CD4-positive, CD25-positive, alpha-beta regulatory T cell (primary cell): ENCODE measurements around the gene LUC7L2. TPM values are rescaled to one million over a fixed set of nuclear protein-coding genes. Genes with fewer than 3 reads are reported as not detected.
A peak's percentile ranks its signal among the peaks of the same experiment; 100 is the strongest.

Experiments used
- ATAC-seq, 2 donors: fragments of 150-1000 bp; cut with Tn5 transposase; one replicate each; pipeline ENCODE4 v1.10.0; 2021; ENCODE audit warnings: low read depth in 2 of 2, moderate number of reproducible peaks in 2 of 2, moderate library complexity in 1 of 2
- DNase-seq, 3 donors: peaks; one replicate each; pipeline versions ENCODE4 v3.0.0 to v3.0.0-alpha.2; 2012 to 2022; ENCODE audit warnings: mixed read lengths in 1 of 3
- H3K27ac ChIP-seq: one replicate; pipeline ENCODE4 v1.7.0; 2013; ENCODE audit warnings: mild to moderate bottlenecking, low read length; ENCODE audit not compliant: insufficient read depth, poor library complexity, severe bottlenecking
- H3K27me3 ChIP-seq: one replicate; pipeline ENCODE4 v1.7.0; 2013; ENCODE audit warnings: low read length; ENCODE audit not compliant: control insufficient read depth, insufficient read depth
- H3K36me3 ChIP-seq: one replicate; pipeline ENCODE4 v1.7.0; 2013; ENCODE audit warnings: mild to moderate bottlenecking, low read length, moderate library complexity; ENCODE audit not compliant: control insufficient read depth, insufficient read depth
- H3K4me1 ChIP-seq: 2 replicates; pipeline ENCODE4 v1.7.0; 2013; ENCODE audit warnings: mild to moderate bottlenecking, low read length; ENCODE audit not compliant: insufficient read depth, control insufficient read depth, poor library complexity, severe bottlenecking
- H3K4me3 ChIP-seq: one replicate; pipeline ENCODE4 v1.7.0; 2013; ENCODE audit warnings: low read depth, mild to moderate bottlenecking, low read length, moderate library complexity
- H3K9me3 ChIP-seq, 2 experiments: 1 replicate in 1 of 2; 2 replicates in 1 of 2; pipeline ENCODE4 v1.7.0; 2013; ENCODE audit warnings: low read length in 2 of 2, mild to moderate bottlenecking in 1 of 2, moderate library complexity in 1 of 2; ENCODE audit not compliant: control insufficient read depth in 2 of 2
- H3K27ac Mint-ChIP-seq, 3 donors: one replicate each; pipeline ENCODE4 v1.8.0; 2020 to 2022; ENCODE audit warnings: mild to moderate bottlenecking in 3 of 3, mixed read lengths in 3 of 3, moderate library complexity in 2 of 3
- H3K27me3 Mint-ChIP-seq: one replicate; pipeline ENCODE4 v1.8.0; 2022; ENCODE audit warnings: mild to moderate bottlenecking, mixed read lengths
- H3K36me3 Mint-ChIP-seq: one replicate; pipeline ENCODE4 v1.8.0; 2020; ENCODE audit warnings: mixed read lengths
- H3K4me1 Mint-ChIP-seq, 4 donors: one replicate each; pipeline ENCODE4 v1.8.0; 2020 to 2022; ENCODE audit warnings: mixed read lengths in 4 of 4, mild to moderate bottlenecking in 1 of 4
- H3K4me3 Mint-ChIP-seq, 4 donors: one replicate each; pipeline ENCODE4 v1.8.0; 2020 to 2022; ENCODE audit warnings: mild to moderate bottlenecking in 4 of 4, mixed read lengths in 4 of 4, moderate library complexity in 3 of 4
- H3K9me3 Mint-ChIP-seq, 7 donors: one replicate each; pipeline ENCODE4 v1.8.0; 2020 to 2022; ENCODE audit warnings: mixed read lengths in 7 of 7, mild to moderate bottlenecking in 3 of 7, moderate library complexity in 2 of 7
- polyA plus RNA-seq, 4 donors: library from polyadenylated mRNA; unstranded; fragments of 300-500 nt; fragmentation: Illumina TruSeq; gene quantifications; one replicate each; pipeline ENCODE4 v1.2.3, GENCODE V29; 2021
- total RNA-seq: library from RNA; stranded (reverse); gene quantifications from one replicate; pipeline ENCODE4 v1.2.3, GENCODE V29; 2022

LUC7L2 gene
- total and polyA plus RNA-seq, 5 donors from 2014 or later, result 56.9 to 190 (median 60.7) TPM

GRCh38 chr7:139358541-139359365 lies 941 bp upstream of the LUC7L2 start:
- peaks cover 12% of the 10 kb centered on the region for H3K27me3 Mint-ChIP-seq
- peaks cover 2% of the 10 kb centered on the region for H3K36me3 ChIP-seq
- H3K27ac ChIP-seq, result peak overlapping the region; percentile 100
- H3K4me3 ChIP-seq, result peak overlapping the region; percentile 87
- H3K27me3 ChIP-seq, result no peaks in the 10 kb centered on the region
- H3K4me3 Mint-ChIP-seq, result peak overlapping the region; percentile 95 to 100 (median 99)
- H3K4me1 Mint-ChIP-seq, result peaks cover 23 to 51% (median 36%) of the 10 kb centered on the region in 4 donors
- DNase-seq (peak in 2 of 3 donors; percentile 34 to 61), ATAC-seq (peak; percentile 1 to 2)
- H3K4me1 ChIP-seq, result peaks cover 30% of the 10 kb centered on the region
- H3K27ac Mint-ChIP-seq, result peak overlapping the region; percentile 99 to 100 (median 99)
- no peaks in the 10 kb centered on the region for H3K9me3 ChIP-seq
- H3K36me3 Mint-ChIP-seq, result no peaks in the 10 kb centered on the region
- H3K9me3 Mint-ChIP-seq, result no peaks in the 10 kb centered on the region

GRCh38 chr7:139360210-139360947 lies 685 bp downstream of the LUC7L2 start:
- peak; percentile 77 to 80 for ATAC-seq
- peaks cover 3% of the 10 kb centered on the region for H3K36me3 Mint-ChIP-seq
- H3K27me3 ChIP-seq, result no peaks in the 10 kb centered on the region
- H3K9me3 Mint-ChIP-seq, result no peaks in the 10 kb centered on the region
- H3K4me1 Mint-ChIP-seq, result peaks cover 25 to 60% (median 46%) of the 10 kb centered on the region in 4 donors
- peak overlapping the region; percentile 99 to 100 (median 99) for H3K27ac Mint-ChIP-seq
- DNase-seq, result peak; percentile 97 to 98 (median 97)
- no peaks in the 10 kb centered on the region for H3K9me3 ChIP-seq
- peak overlapping the region; percentile 95 to 100 (median 99) for H3K4me3 Mint-ChIP-seq
- H3K27ac ChIP-seq, result peak overlapping the region; percentile 100
- H3K27me3 Mint-ChIP-seq, result peaks cover 12% of the 10 kb centered on the region
- H3K4me3 ChIP-seq, result peak overlapping the region; percentile 99
- peaks cover 13% of the 10 kb centered on the region for H3K36me3 ChIP-seq
- peaks cover 32% of the 10 kb centered on the region for H3K4me1 ChIP-seq

GRCh38 chr7:139360948-139361307 lies 1.2 kb downstream of the LUC7L2 start:
- H3K27ac ChIP-seq, result peak overlapping the region; percentile 100
- peak overlapping the region; percentile 99 to 100 (median 99) for H3K27ac Mint-ChIP-seq
- peaks cover 37% of the 10 kb centered on the region for H3K4me1 ChIP-seq
- peaks cover 19% of the 10 kb centered on the region for H3K36me3 ChIP-seq
- H3K4me1 Mint-ChIP-seq, result peaks cover 30 to 64% (median 48%) of the 10 kb centered on the region in 4 donors
- H3K9me3 ChIP-seq, result no peaks in the 10 kb centered on the region
- H3K4me3 ChIP-seq, result peak overlapping the region; percentile 99
- no peak for ATAC-seq
- H3K4me3 Mint-ChIP-seq, result peak overlapping the region; percentile 95 to 100 (median 99)
- no peak for DNase-seq
- no peaks in the 10 kb centered on the region for H3K27me3 ChIP-seq
- H3K27me3 Mint-ChIP-seq, result peaks cover 12% of the 10 kb centered on the region
- no peaks in the 10 kb centered on the region for H3K9me3 Mint-ChIP-seq
- H3K36me3 Mint-ChIP-seq, result peaks cover 6% of the 10 kb centered on the region

GRCh38 chr7:139361523-139361922 lies 1.8 kb downstream of the LUC7L2 start:
- peaks cover 37% of the 10 kb centered on the region for H3K4me1 ChIP-seq
- Mint-ChIP-seq H3K4me3 (peak overlapping the region; percentile 95 to 100 (median 99)), H3K9me3 (no peaks in the 10 kb centered on the region), H3K36me3 (peaks cover 6% of the 10 kb centered on the region), H3K4me1 (peaks cover 35 to 70% (median 53%) of the 10 kb centered on the region in 4 donors), H3K27ac (peak overlapping the region in 2 of 3 donors; percentile 99 to 100), H3K27me3 (peaks cover 12% of the 10 kb centered on the region)
- peak overlapping the region; percentile 99 for H3K4me3 ChIP-seq
- H3K9me3 ChIP-seq, result no peaks in the 10 kb centered on the region
- H3K36me3 ChIP-seq, result peaks cover 24% of the 10 kb centered on the region
- no peak for DNase-seq
- H3K27ac ChIP-seq, result peak overlapping the region; percentile 100
- no peaks in the 10 kb centered on the region for H3K27me3 ChIP-seq
- ATAC-seq, result no peak

GRCh38 chr7:139362302-139362701 lies 2.6 kb downstream of the LUC7L2 start:
- H3K9me3 Mint-ChIP-seq, result no peaks in the 10 kb centered on the region
- no peaks in the 10 kb centered on the region for H3K9me3 ChIP-seq
- DNase-seq, result no peak
- H3K27me3 Mint-ChIP-seq, result peaks cover 12% of the 10 kb centered on the region
- peaks cover 29% of the 10 kb centered on the region for H3K36me3 ChIP-seq
- no peaks in the 10 kb centered on the region for H3K27me3 ChIP-seq
- peak overlapping the region in 1 of 3 donors; percentile 85 for H3K27ac Mint-ChIP-seq
- H3K36me3 Mint-ChIP-seq, result peaks cover 6% of the 10 kb centered on the region
- ATAC-seq, result no peak
- peaks cover 40% of the 10 kb centered on the region for H3K4me1 ChIP-seq
- peaks cover 35 to 72% (median 53%) of the 10 kb centered on the region in 4 donors for H3K4me1 Mint-ChIP-seq
- peak overlapping the region; percentile 99 for H3K4me3 ChIP-seq
- no peak overlapping the region for H3K27ac ChIP-seq
- H3K4me3 Mint-ChIP-seq, result peak overlapping the region in 3 of 4 donors; percentile 57 to 73 (median 68)

GRCh38 chr7:139362981-139363380 lies 3.3 kb downstream of the LUC7L2 start:
- peaks cover 11% of the 10 kb centered on the region for H3K36me3 Mint-ChIP-seq
- peak overlapping the region; percentile 1 to 85 (median 51) for H3K27ac Mint-ChIP-seq
- ATAC-seq (no peak), DNase-seq (no peak)
- peaks cover 35 to 76% (median 59%) of the 10 kb centered on the region in 4 donors for H3K4me1 Mint-ChIP-seq
- peaks cover 12% of the 10 kb centered on the region for H3K27me3 Mint-ChIP-seq
- peak overlapping the region; percentile 68 to 79 (median 70) for H3K4me3 Mint-ChIP-seq
- no peaks in the 10 kb centered on the region for H3K27me3 ChIP-seq
- no peaks in the 10 kb centered on the region for H3K9me3 ChIP-seq
- peak overlapping the region; percentile 31 for H3K27ac ChIP-seq
- H3K4me3 ChIP-seq, result peak overlapping the region; percentile 27
- peaks cover 34% of the 10 kb centered on the region for H3K36me3 ChIP-seq
- no peaks in the 10 kb centered on the region for H3K9me3 Mint-ChIP-seq
- H3K4me1 ChIP-seq, result peaks cover 47% of the 10 kb centered on the region

- Histone ChIP-seq H3K36me3 (peaks cover 34% of the 10 kb centered on the region), H3K4me3 (no peak overlapping the region), H3K27me3 (no peaks in the 10 kb centered on the region), H3K9me3 (no peaks in the 10 kb centered on the region), H3K4me1 (peaks cover 66% of the 10 kb centered on the region), H3K27ac (no peak overlapping the region)
- Mint-ChIP-seq H3K27me3 (peaks cover 5% of the 10 kb centered on the region), H3K4me3 (peak overlapping the region in 2 of 4 donors; percentile 13 to 67), H3K9me3 (no peaks in the 10 kb centered on the region), H3K27ac (peak overlapping the region in 2 of 3 donors; percentile 8 to 57), H3K36me3 (peaks cover 14% of the 10 kb centered on the region), H3K4me1 (peaks cover 43 to 81% (median 66%) of the 10 kb centered on the region in 4 donors)
- ATAC-seq (no peak), DNase-seq (no peak)
Measured at GRCh38 chr7:139365336-139365735, 5.6 kb downstream of the LUC7L2 start.
